ENCODE measurements around the gene YBX2. TPM values are rescaled to one million over a fixed set of nuclear protein-coding genes. Genes with fewer than 3 reads are reported as not detected.

The YBX2 gene
- total RNA-seq, 1 donor from 2014 or later = 0.57 TPM

DNA sequence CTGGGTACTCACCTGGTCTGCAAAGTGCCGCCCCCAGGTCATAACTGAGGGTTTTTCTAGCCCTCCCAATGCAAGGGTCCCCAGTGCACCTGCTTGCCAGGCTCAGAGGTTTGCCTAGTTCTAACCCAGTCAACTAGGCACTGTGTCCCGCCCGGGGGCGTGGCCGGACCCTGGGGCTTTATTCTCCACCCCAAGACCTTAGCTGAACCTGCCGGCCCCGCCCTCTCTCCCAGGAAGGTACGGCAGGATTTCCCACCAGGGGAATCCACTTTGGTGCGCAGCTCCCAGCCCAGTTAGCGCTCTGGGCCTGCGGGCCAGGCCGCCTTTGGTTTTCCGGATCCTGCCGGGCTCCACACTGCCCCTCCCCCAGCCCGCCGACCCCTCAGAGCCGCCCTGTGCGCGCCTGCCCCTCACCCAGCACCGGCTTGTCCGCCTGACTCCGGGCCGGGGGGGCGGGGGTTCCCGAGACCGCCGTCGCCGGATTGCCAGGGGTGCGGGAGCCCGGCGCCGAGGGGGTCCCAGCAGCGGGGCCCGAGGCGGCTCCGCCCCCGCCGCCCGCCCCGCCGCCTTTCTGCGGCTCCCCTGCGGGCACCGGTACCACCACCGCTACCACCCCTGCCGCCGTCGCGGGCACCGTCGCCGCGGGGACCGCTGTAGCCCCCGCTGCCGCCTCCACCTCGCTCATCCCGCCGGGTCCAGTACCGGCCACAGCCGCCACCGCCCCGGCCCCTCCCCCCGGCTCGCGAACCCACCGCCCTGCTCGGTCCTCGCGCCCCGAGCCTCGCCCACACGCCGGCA lies 424 bp downstream of the YBX2 start:
- peak overlapping the region; percentile 16 for H3K4me3 Mint-ChIP-seq (ENCODE audit: unreplicated experiment)
- no peak for DNase-seq (ENCODE audit: low spot score)
- no peaks in the 10 kb centered on the region for H3K36me3 Mint-ChIP-seq (ENCODE audit: low read depth)
- TF ChIP-seq, protein P1, sequence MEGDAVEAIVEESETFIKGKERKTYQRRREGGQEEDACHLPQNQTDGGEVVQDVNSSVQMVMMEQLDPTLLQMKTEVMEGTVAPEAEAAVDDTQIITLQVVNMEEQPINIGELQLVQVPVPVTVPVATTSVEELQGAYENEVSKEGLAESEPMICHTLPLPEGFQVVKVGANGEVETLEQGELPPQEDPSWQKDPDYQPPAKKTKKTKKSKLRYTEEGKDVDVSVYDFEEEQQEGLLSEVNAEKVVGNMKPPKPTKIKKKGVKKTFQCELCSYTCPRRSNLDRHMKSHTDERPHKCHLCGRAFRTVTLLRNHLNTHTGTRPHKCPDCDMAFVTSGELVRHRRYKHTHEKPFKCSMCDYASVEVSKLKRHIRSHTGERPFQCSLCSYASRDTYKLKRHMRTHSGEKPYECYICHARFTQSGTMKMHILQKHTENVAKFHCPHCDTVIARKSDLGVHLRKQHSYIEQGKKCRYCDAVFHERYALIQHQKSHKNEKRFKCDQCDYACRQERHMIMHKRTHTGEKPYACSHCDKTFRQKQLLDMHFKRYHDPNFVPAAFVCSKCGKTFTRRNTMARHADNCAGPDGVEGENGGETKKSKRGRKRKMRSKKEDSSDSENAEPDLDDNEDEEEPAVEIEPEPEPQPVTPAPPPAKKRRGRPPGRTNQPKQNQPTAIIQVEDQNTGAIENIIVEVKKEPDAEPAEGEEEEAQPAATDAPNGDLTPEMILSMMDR (IDR thresholded peaks at IDR 0.05) = no peak
- peaks cover 23% of the 10 kb centered on the region for H3K27me3 Mint-ChIP-seq (ENCODE audit: low read depth)
- H3K27ac Mint-ChIP-seq (ENCODE audit: unreplicated experiment) = no peak overlapping the region
- H3K4me1 Mint-ChIP-seq (ENCODE audit: low read depth) = peaks cover 22% of the 10 kb centered on the region
- no peaks in the 10 kb centered on the region for H3K9me3 Mint-ChIP-seq (ENCODE audit: low read depth)

DNA sequence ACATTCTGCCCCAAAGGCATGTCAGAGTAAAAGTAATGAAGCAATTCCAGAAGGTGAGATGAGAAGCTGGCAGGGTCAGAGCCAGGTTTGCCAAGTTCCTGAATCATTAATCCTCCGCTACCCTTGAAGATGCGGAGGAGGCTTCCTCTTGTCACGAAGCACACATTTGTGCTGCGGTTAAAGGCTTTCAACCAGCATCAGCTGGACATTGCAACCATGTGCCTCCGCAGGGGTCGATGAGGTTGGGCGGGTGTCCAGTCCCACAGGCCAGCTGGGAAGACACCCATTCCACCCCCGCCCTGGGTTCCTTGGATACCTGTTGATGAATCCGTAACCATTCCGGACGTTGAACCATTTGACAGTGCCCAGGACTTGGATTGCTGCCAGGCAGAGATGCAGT lies 1.3 kb downstream of the YBX2 start:
- no peak for DNase-seq (ENCODE audit: low spot score)
- H3K9me3 Mint-ChIP-seq (ENCODE audit: low read depth) = no peaks in the 10 kb centered on the region
- no peak overlapping the region for H3K27ac Mint-ChIP-seq (ENCODE audit: unreplicated experiment)
- TF ChIP-seq, protein P1 (IDR thresholded peaks at IDR 0.05) = no peak
- H3K4me3 Mint-ChIP-seq (ENCODE audit: unreplicated experiment) = no peak overlapping the region
- H3K27me3 Mint-ChIP-seq (ENCODE audit: low read depth) = peaks cover 26% of the 10 kb centered on the region
- peaks cover 22% of the 10 kb centered on the region for H3K4me1 Mint-ChIP-seq (ENCODE audit: low read depth)
- H3K36me3 Mint-ChIP-seq (ENCODE audit: low read depth) = no peaks in the 10 kb centered on the region

DNA sequence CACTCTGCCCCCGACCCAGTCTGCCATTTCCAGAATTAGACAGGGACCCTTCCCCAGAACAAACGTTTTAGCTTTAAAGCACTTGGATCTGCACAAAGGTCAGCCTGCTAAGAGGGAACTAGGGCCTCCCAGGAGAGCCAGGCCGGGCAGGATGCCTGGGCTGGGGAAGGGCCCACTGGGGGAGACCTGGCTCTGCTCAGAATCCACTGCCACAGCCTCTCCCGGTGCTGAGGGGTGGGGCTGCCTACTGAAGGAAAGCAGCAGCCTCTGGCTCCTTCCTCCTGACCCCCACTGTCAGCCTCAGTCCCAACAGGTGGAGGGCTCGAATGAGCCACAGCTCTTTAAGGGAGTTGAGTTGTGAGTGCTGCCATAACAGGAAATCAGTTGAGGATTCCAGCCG lies 1.7 kb downstream of the YBX2 start:
- Mint-ChIP-seq H3K27ac (ENCODE audit: unreplicated experiment) (no peak overlapping the region), H3K27me3 (ENCODE audit: low read depth) (peaks cover 30% of the 10 kb centered on the region), H3K4me3 (ENCODE audit: unreplicated experiment) (no peak overlapping the region), H3K9me3 (ENCODE audit: low read depth) (no peaks in the 10 kb centered on the region), H3K36me3 (ENCODE audit: low read depth) (no peaks in the 10 kb centered on the region), H3K4me1 (ENCODE audit: low read depth) (peaks cover 22% of the 10 kb centered on the region)
- DNase-seq (ENCODE audit: low spot score) = no peak
- TF ChIP-seq, protein P1 (IDR thresholded peaks at IDR 0.05) = no peak

DNA sequence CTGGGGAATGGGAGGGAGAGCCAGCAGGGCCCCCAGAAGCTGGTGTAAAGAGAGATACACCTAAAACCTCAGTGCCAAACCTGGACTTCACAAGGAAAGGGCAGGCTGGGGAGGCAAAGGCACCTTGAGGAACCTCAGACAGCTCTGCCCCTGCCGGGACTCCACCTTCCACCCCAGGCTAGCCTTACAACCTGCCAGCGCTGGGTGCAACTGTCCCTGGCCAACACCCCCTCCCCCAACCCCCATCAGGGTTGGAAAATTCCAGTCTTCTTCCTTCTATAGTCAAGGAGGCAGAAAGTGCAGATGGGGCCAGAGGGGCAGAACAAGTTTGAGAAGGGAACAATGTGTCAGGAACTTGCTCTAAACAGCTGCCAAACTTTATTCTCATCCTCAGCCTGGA lies 2.2 kb downstream of the YBX2 start:
- peaks cover 35% of the 10 kb centered on the region for H3K27me3 Mint-ChIP-seq (ENCODE audit: low read depth)
- peaks cover 22% of the 10 kb centered on the region for H3K4me1 Mint-ChIP-seq (ENCODE audit: low read depth)
- H3K27ac Mint-ChIP-seq (ENCODE audit: unreplicated experiment) = no peak overlapping the region
- H3K36me3 Mint-ChIP-seq (ENCODE audit: low read depth) = no peaks in the 10 kb centered on the region
- H3K9me3 Mint-ChIP-seq (ENCODE audit: low read depth) = no peaks in the 10 kb centered on the region
- DNase-seq (ENCODE audit: low spot score) = no peak
- H3K4me3 Mint-ChIP-seq (ENCODE audit: unreplicated experiment) = no peak overlapping the region
- TF ChIP-seq, protein P1 (IDR thresholded peaks at IDR 0.05) = no peak

DNA sequence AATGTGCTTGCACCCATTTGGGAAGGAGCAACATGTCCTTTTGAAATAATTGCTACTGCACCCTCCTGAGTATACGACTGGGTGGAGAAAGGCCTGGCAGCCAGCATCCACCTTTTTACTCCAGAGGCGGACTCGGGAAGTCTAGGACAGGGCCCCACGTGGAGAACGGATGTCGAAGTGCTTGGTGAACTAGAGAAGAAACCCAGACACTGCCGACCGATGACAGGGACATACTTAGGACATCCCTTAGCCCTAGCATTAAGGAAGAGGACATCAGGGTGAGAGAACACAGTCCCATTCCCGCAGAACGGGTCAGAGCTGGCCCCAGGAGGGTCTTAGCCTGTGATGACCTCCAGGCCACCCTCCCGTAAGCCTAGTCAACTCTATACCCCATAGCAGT lies 3.8 kb downstream of the YBX2 start:
- H3K27ac Mint-ChIP-seq (ENCODE audit: unreplicated experiment) = no peak overlapping the region
- H3K4me1 Mint-ChIP-seq (ENCODE audit: low read depth) = peaks cover 11% of the 10 kb centered on the region
- no peak for DNase-seq (ENCODE audit: low spot score)
- no peaks in the 10 kb centered on the region for H3K36me3 Mint-ChIP-seq (ENCODE audit: low read depth)
- no peaks in the 10 kb centered on the region for H3K9me3 Mint-ChIP-seq (ENCODE audit: low read depth)
- TF ChIP-seq, protein P1 (IDR thresholded peaks at IDR 0.05) = no peak
- peaks cover 48% of the 10 kb centered on the region for H3K27me3 Mint-ChIP-seq (ENCODE audit: low read depth)
- H3K4me3 Mint-ChIP-seq (ENCODE audit: unreplicated experiment) = no peak overlapping the region
